ENCODE results near the gene TRIM72.
"Not testable (repeated sequence)": the region's sequence is repeated elsewhere in the genome, so short reads cannot be mapped to it uniquely, and the experiment has no call there.

The TRIM72 gene

DNA sequence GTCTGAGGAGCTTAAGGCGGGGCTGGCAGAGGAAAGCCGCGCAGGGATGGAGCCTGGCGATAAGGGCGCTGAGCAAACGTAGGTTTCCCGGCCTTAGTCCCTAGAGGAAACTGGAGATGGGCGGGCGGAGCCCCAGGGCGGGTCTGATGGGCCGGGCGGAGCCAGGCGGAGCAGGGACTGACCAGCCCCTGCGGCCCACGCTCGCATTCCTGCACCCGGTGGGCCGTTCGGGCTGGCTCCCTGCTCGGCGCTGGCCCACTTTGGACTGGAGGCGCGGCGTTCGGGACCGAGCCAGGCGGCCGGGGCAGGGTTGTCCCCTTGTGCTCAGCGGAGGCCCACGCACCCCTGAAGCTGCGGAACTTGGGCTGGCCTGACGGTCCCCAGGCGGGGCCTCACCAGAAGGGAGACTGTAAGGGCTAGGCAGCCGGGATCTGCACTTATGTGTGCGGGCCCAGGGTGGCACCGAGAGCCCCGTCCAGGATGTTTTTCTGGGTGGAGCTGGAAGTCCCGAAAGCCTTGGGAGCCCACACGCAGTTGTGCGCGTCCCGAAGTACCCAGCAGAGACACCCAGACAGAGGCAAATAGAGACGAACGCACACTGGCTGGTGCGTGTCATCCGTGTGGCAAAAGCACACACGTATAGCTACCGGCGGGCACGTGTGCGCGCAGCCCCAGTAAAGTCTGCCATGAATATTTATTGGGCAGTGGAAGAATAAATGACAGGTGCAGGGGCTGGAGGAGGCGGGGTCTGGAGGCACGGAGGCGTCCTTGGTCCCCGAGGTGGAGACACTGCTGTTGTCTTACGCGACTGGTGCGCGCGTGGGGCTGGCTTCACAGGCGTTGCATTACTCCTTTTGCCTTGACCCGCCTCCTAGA, 1.6 kb downstream of the TRIM72 start:
- no peak for DNase-seq

DNA sequence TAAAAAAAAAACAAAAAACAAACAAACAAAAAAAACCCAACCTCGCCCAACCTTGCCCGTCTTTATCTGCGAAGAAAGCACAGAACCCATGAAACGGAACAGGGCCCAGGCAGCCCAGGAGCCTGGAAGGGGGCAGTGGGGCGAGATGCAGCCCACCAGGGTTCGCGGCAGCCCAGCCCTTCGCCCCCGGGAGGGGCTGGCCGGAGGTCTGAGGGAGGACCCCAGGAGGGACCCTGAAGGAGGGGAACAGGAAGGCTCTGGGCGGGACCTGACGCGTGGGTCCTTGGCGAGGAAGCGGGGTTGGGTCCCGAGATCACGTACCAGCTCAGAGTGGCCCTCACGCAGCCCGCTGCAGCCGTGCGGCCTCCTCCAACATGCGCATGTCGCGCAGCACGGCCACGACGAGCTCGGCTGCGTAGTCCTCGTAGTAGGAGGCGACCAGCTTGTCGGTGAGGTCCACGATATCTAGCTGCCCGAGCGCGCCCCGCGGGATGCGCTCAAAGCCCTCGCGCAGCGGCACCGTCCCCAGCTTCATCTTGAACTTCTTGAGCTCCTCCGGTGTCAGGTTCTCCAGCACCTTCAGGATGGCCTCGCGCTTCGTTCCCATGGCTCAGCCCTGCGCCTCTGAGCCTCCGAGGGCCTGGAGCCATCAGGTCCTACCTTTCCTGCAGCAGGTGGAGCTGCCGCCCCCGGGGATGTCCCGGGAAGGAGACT, 2.7 kb downstream of the TRIM72 start, which contains the start of gene PYDC1:
PYDC1 (minus strand) TSS at position 714 of the 714 bp plus-strand sequence; CDS start at position 607, 107 bp downstream.
- no peak for DNase-seq

DNA sequence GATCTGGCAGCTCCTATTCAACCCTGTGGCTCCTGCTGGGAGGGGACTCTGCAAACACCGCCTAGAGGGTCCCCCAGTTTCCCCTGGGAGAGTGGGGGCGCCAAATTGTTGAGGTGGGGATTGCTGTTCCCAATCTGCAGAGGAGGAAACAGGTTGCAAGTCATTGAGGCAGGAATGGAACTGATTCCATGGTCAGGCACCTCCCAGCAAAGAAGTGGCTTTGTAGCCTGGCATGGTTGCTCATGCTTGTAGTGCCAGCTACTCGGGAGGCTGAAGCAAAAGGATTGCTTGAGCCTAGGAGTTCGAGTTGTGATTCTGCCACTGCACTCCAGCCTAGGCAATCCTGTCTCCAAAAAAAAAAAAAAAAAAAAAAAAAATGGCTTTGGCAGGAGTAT, 3.2 kb downstream of the TRIM72 start:
- no peak for DNase-seq

DNA sequence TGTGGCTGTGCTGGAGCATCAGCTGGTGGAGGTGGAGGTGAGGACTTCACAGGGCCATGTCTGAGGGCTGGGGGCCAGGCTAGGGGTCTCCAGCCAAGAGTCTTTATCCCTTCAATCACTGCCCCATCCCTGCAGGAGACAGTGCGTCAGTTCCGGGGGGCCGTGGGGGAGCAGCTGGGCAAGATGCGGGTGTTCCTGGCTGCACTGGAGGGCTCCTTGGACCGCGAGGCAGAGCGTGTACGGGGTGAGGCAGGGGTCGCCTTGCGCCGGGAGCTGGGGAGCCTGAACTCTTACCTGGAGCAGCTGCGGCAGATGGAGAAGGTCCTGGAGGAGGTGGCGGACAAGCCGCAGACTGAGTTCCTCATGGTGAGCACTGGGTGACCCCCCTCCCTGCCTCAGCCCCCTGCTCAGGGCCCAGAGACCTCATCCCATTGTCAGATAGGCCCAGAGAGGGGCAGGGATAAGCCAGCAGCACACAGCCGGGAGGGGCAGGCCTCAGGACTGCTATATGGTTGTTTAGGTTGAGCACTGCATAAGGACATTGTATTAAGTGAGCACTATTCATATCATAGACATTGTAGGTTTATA, 5.3 kb downstream of the TRIM72 start:
- DNase-seq, result no peak

DNA sequence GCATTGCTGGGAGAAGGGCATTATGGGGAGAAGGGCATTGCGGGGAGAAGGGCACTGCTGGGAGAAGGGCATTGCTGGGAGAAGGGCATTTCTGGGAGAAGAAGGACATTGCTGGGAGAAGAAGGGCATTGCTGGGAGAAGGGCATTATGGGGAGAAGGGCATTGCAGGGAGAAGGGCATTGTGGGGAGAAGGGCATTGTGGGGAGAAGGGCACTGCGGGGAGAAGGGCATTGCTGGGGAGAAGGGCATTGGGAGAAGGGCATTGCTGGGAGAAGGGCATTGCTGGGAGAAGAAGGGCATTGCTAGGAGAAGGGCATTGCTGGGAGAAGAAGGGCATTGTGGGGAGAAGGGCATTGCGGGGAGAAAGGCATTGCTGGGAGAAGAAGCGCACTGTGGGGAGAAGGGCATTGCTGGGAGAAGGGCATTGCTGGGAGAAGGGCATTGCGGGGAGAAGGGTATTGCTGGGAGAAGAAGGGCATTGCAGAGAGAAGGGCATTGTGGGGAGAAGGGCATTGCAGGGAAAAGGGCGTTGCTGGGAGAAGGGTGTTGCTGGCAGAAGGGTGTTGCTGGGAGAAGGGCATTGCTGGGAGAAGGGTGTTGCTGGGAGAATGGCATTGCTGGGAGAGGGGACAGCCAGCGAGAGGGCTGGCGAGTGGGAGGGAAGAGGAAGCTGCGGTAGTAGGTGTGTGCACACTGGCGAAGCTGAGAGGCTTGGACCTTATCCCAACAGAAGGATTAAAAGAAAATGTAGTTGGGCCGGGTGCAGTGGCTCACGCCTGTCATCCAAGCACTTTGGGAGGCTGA, 7.6 kb downstream of the TRIM72 start:
- DNase-seq, result no peak

DNA sequence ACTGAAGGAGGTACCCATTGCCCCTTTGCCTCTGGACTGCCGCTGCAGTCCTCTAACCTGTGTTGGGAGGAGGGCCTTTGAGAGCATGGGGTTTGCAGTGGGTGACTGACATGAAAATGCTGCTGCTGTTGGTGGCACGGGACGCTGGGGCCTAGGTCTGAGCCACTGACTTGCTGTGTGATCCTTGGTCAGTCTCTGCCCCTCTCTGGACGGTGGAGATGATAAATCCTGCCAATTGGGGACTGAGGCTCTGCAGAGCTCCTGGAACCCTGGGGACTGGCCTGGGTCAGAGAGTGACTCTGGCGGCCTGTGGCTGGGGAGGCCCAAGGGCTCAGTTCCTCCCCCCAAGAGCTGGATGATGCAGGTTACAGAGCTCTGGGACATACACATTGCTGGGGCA, 9.1 kb downstream of the TRIM72 start:
- DNase-seq, result no peak

DNA sequence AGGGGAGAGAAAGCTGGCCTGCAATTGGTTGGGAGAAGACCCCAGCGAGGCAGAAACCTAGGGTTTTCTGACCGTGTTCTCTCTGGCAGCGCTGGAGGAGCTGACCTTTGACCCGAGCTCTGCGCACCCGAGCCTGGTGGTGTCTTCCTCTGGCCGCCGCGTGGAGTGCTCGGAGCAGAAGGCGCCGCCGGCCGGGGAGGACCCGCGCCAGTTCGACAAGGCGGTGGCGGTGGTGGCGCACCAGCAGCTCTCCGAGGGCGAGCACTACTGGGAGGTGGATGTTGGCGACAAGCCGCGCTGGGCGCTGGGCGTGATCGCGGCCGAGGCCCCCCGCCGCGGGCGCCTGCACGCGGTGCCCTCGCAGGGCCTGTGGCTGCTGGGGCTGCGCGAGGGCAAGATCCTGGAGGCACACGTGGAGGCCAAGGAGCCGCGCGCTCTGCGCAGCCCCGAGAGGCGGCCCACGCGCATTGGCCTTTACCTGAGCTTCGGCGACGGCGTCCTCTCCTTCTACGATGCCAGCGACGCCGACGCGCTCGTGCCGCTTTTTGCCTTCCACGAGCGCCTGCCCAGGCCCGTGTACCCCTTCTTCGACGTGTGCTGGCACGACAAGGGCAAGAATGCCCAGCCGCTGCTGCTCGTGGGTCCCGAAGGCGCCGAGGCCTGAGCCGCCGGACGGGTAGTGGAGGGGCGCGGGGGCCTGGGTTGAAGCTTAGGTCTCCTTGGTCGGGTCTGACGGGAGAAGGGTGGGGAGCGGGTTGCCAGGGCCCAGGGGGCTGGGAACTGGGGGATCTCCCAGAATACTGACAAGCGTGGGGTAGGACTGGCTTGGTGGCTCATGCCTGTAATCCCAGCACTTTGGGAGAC, 10.4 kb downstream of the TRIM72 start:
- no peak for DNase-seq

DNA sequence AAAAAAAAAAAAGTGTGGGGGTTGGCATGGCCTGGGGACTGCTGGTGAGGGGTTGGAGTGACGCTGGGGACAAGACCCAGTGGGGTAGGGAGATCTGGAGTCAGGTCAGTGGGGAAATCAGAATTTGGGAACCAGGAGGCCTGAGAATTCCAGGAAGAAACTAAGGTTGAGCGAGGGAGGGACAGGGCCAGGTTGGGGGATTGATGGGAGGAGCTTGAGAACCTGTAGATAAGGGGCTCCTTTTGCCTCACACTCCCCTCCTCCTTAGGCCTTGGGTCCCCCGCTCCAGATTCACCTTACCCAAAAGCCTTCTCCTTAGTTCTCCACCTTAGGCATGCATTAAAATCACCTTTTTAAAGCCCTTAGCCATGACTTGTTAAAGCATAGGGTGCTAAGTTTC, 11.3 kb downstream of the TRIM72 start:
- DNase-seq, result no peak

DNA sequence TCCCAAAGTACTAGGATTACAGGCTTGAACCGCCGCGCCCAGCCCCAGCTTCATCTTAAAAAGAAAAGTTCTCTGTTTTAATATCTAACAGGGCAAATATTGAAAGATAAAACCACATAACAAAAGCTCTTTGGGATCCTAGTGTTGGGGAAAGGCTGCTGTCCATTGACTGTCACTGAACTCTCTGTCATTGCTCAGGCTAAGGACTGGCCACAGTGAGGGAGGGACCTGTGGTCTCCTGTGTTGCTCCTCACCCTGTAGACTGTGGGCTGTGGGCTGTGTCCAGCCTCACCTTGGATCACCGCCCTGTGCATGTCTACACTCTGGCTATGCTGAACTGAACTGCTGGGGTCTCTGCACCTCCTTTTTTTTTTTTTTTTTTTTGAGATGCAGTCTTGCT, 14.3 kb downstream of the TRIM72 start:
- DNase-seq, result no peak

DNA sequence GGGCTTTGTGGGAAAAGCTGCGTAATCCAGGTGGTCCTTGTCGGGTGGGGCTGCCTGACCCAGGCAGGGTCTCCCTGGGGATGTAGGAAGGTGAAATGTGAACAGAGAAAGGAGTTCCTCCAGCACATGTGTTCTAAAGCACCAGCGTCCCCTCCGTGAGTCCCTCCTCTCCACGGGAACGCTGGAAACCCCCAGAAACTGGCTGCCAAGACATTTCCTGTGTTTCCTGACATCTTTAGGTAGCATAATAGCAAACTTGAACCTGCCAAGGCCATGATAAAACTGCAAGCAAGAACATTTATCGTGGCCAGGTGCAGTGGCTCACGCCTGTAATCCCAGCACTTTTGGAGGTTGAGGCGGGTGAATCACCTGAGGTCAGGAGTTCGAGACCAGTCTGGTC, 15.6 kb downstream of the TRIM72 start:
- DNase-seq, result no peak

DNA sequence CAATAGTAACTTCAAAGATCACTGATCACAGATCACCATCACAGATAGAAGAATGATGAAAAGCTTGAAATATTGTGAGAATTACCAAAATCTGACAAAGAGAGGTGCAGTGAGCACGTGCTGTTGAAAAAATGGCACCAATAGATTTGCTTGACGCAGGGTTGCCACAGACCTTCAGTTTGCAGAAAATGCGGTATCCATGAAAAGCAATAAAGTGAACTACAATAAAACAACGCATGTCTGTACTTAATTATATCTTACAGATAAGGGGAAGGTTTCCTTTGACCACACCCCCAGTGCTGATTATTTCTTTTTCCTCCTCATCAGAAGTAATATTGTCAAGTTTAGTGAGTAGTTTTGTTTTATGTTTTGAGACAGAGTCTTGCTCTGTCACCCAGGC, 24.1 kb downstream of the TRIM72 start:
- DNase-seq, result no peak

DNA sequence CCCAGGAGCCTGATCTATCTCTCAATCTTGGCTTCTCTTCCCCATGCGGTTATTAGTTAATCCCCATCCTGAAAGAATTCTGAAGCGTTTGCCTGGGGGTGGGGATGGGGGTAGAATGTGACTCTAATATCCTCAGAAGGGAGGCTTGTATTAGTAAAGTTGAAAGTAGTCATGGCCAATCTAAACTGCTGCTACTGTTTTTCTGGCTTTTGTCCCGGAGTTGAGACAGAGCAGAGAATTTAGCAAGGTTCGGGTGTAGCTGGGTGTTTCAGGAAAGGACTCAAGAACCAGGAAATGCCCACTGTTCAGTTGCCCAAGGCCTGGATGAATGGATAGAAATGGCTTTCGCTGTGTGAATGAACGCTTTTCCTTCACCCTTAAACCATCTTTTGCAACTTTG, 28.3 kb downstream of the TRIM72 start:
- DNase-seq, result no peak

DNA sequence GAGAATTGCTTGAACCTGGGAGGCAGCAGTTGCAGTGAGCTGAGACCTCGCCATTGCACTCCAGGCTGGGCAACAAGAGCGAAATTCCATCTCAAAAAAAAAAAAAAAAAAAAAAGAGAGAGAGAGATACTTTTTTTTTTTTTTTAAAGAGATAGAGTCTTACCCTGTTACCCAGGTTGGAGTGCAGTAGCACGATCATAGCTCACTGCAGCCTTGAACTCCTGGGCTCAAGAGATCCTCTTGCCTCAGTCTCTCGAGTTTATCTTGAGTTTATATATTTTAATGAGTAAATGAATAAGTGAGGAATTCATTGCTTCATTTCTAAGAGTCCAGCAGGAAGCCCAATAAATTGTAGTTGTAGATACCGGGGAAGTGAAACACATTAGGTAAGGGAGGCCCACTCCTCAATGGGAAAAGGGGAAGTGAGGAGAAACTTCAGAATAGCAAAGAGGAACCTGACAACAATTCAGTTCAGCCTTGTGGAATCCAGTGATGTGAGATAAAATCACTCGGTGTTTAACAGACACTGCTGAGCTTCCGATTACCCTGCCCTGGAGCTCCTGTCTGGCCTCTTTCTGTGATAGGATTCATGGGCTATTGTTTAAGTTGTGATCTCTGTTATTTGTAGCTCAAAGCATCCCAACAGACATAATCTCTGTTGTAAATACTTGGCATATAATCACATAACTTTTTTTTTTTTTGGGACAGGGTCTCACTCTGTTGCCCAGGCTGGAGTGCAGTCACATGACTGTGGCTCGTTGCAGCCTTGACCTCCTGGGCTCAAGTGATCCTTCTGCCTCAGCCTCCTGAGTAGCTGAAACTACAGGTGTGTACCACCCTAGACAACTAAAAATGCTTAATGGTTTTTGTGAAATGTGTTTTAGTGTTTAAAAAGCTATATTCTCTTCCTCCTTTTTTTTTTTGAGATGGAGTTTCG, 30.1 kb downstream of the TRIM72 start:
- no peak for DNase-seq

DNA sequence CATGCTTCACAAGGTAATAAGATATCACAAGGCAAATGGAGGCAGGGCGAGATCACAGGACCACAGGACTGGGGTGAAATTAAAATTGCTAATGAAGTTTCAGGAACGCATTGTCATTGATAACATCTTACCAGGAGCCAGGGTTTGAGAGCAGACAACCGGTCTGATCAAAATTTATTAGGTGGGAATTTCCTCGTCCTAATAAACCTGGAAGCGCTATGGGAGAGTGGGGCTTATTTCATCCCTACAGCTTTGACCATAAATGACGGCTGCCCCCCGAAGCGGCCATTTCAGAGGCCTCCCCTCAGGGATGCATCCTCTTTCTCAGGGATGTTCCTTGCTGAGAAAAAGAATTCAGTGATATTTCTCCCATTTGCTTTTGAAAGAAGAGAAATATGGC, 31.7 kb downstream of the TRIM72 start:
- not testable (repeated sequence) for DNase-seq

DNA sequence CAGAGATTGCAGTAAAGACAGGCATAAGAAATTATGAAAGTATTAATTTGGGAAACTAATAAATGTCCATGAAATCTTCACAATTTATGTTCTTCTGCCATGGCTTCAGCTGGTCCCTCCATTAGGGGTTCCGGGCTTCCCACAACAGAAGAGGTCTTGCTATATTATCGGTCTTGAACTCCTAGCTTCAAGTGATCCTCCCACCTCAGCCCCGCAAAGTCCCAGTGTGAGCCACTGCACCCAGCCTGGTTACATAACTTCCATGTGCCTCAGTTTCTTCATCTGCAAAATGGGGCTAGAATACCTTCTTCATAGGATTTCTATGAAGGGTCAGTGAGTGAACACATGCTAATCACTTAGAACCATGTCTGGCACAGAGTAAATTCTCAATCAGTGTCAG, 32.4 kb downstream of the TRIM72 start:
- no peak for DNase-seq

DNA sequence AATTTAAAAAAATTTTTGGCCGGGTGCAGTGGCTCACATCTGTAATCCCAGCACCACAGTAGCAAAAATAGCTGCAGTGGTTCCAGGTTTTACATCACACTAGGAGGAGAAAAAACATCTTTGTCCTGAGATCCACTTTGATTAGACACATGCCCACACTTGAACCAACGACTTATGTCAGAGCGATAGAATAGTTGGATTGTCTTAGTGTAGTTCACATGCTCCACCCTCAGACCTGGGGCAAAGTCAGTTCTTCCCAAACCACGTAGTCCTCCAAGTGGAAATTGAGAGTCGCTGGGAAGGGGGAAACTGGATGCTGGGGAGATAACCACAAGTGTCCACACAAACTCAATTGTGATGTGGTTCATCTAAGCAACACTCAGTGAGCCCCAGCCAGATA, 34.4 kb downstream of the TRIM72 start:
- DNase-seq, result no peak

DNA sequence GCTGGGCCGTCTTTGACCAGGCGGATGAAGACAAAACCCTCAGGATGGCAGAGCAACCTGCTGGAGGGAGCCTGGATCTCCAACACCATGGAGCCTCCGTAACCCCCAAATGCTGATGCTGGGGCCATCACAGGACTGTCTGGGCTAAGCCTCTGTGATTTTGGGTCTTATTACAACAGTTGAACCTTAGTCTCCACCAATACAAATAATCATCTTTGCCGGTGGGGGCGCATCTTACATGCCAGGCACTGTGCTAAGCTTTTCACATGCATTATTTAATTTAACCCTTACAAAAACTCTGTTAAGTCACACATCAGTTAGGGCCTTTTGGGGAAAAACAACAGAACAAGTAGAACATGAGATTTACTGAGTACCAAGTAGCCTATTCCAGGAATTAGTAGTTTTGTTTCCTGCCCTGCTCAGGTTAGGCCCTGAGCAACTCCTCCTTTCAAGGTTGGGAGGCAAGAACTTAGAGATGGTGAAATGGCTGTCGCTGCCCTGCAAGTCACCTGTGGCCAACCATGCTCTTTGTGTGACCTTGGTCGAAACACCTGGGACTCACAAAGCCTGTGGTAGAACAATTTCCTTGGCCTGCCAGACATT, 37.0 kb downstream of the TRIM72 start:
- DNase-seq, result no peak

DNA sequence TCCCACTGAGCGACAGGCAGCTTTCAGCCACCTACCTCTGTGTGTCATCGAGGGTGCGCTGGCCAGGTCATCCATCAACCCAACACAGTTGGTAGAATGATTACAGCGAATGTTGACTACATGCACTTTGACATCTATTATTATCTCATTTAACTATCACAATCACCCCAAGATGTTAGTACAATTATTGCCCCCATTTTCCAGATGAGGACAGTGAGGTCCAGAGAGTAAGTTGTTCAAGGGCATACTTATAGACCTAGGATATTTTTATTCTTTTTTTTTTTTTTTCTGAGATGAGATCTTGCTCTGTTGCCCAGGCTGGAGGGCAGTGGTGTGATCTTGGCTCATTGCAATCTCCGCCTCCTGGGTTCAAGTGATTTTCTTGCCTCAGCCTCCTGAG, 37.5 kb downstream of the TRIM72 start:
- DNase-seq, result no peak

DNA sequence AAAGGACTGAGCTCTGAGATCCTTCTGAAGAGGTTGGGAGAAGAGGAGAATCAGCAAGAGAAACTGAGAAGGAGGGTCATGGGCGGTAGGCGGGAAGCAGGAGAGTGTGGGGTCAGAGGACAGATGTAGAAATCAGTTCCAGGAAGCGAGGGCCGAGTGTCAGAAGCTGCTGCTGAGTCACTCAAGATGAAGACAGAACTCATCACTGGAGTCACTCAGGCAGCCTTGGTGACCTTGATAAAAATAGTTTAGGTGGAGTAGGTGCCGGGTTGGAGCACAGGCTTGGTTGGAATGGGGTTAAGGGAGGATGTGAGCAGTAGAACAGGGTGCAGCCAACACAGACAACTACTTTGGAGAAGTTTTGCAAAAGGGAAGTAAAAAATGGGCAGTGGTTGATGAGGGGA, 39.7 kb downstream of the TRIM72 start:
- no peak for DNase-seq

DNA sequence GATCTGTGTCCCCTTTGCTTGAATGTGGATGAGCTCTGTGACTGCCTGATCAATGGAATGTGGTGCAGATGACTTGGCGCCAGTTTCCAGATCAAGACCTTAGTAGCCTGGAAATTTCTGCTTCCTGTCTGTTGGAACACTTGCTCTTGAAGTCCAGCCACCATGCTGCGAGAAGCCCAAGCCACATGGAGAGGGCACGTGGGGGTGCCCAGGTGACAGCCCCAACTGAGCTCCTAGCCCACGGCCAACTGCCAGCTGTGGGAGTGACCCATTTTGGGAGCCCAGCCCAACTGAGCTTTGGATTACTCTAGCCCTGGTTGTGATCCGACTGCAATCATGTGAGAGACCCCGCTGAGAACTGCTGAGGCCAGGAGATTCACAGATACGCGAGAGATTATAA, 42.5 kb downstream of the TRIM72 start:
- DNase-seq, result no peak

Measured in right forelimb (tissue), 1 donor.